Islet of Langerhans (tissue), 1 donor: Measurements from ENCODE around the gene MRPL10.

Source experiments
- FAIRE-seq: peaks from one replicate; lab custom pipeline; 2011; peaks lifted over from hg19 to GRCh38; lab: Jason Lieb, UNC

Gene MRPL10

GRCh38 chr17:47812146-47812920, 19.0 kb downstream of the MRPL10 start:
- FAIRE-seq = no peak

GRCh38 chr17:47811709-47812108, 19.6 kb downstream of the MRPL10 start:
- no peak for FAIRE-seq

- FAIRE-seq = no peak
Measured at GRCh38 chr17:47810901-47811635, 20.3 kb downstream of the MRPL10 start.

- FAIRE-seq = no peak
Measured at GRCh38 chr17:47810200-47810821, 21.0 kb downstream of the MRPL10 start.

- no peak for FAIRE-seq
Measured at GRCh38 chr17:47808830-47809480, 22.4 kb downstream of the MRPL10 start.

GRCh38 chr17:47808036-47808829, 23.1 kb downstream of the MRPL10 start:
- no peak for FAIRE-seq

GRCh38 chr17:47807421-47807820, 23.9 kb downstream of the MRPL10 start:
- no peak for FAIRE-seq

- FAIRE-seq = no peak
Measured at GRCh38 chr17:47806913-47807255, 24.5 kb downstream of the MRPL10 start.

- no peak for FAIRE-seq
Measured at GRCh38 chr17:47806026-47806912, 25.1 kb downstream of the MRPL10 start.

- FAIRE-seq = no peak
Measured at GRCh38 chr17:47804461-47804860, 26.9 kb downstream of the MRPL10 start.

- no peak for FAIRE-seq
Measured at GRCh38 chr17:47803751-47804150, 27.6 kb downstream of the MRPL10 start.

- no peak for FAIRE-seq
Measured at GRCh38 chr17:47803201-47803600, 28.1 kb downstream of the MRPL10 start.

- no peak for FAIRE-seq
Measured at GRCh38 chr17:47802341-47803022, 28.9 kb downstream of the MRPL10 start.

GRCh38 chr17:47801906-47802305, 29.4 kb downstream of the MRPL10 start:
- no peak for FAIRE-seq

- no peak for FAIRE-seq
Measured at GRCh38 chr17:47801176-47801765, 30.1 kb downstream of the MRPL10 start.

- FAIRE-seq = no peak
Measured at GRCh38 chr17:47800686-47801085, 30.7 kb downstream of the MRPL10 start.

GRCh38 chr17:47797797-47798196, 33.5 kb downstream of the MRPL10 start:
- FAIRE-seq = no peak

GRCh38 chr17:47792979-47793378, 38.4 kb downstream of the MRPL10 start:
- no peak for FAIRE-seq

- FAIRE-seq = no peak
Measured at GRCh38 chr17:47792457-47792856, 38.9 kb downstream of the MRPL10 start.

GRCh38 chr17:47791025-47791424, 40.3 kb downstream of the MRPL10 start:
- FAIRE-seq = no peak
